Bronchial epithelial cell (primary cell): ENCODE measurements around the gene NCBP2. TPM values are rescaled to one million over a fixed set of nuclear protein-coding genes. Genes with fewer than 3 reads are reported as not detected.

Experiments
- DNase-seq: peaks from one replicate; pipeline ENCODE4 v3.0.0-alpha.2; 2010; ENCODE audit warnings: low read depth
- FAIRE-seq: peaks from 2 replicates; lab custom pipeline; 2011; peaks lifted over from hg19 to GRCh38; lab: Jason Lieb, UNC
- H3K27me3 ChIP-seq: 2 replicates; pipeline ENCODE4 v1.5.1; 2011; ENCODE audit warnings: low read length; ENCODE audit not compliant: control insufficient read depth, insufficient read depth
- H3K36me3 ChIP-seq: 2 replicates; pipeline ENCODE4 v1.5.1; 2011; ENCODE audit warnings: low read length; ENCODE audit not compliant: control insufficient read depth, insufficient read depth
- H3K4me3 ChIP-seq: 2 replicates; pipeline ENCODE4 v1.5.1; 2011; ENCODE audit warnings: mild to moderate bottlenecking, low read depth, low read length, control low read depth
- total RNA-seq: library from RNA; depleted of rRNA; stranded (reverse); fragments of >200 nt; gene quantifications from 2 replicates; pipeline ENCODE4 v1.2.1, GENCODE V29; 2014
- TF ChIP-seq, protein P1 (sequence below): IDR thresholded peaks from 2 replicates; pipeline ENCODE4 v1.5.1; 2011; ENCODE audit warnings: mild to moderate bottlenecking, moderate library complexity, low read length, control low read depth, inconsistent platforms; ENCODE audit not compliant: insufficient read depth, severe bottlenecking

The NCBP2 gene
- total RNA-seq, 1 donor from 2014 or later, result 94.0 TPM

DNA sequence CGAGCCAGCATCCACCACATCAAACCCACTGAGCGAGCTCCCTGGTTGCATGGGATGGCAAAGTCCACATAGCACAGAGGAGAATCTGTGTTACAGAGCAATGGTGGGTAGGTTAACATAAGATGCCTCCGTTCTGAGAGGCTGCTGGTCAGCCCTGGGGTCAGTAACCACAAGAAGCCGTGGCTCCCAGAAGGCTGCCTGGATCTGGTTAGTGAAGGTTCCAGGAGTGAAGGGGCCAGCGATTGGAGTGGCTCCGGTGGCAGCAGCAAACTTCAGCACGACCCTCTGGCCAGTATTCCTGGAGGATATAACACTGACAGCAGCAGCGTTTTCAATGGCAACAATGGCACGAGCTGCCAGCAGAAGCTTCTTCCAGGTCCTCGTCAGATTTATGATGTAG lies 44.7 kb upstream of the NCBP2 start:
- Histone ChIP-seq H3K27me3 (no peaks in the 10 kb centered on the region), H3K4me3 (no peak overlapping the region), H3K36me3 (no peaks in the 10 kb centered on the region)
- TF ChIP-seq, protein P1, sequence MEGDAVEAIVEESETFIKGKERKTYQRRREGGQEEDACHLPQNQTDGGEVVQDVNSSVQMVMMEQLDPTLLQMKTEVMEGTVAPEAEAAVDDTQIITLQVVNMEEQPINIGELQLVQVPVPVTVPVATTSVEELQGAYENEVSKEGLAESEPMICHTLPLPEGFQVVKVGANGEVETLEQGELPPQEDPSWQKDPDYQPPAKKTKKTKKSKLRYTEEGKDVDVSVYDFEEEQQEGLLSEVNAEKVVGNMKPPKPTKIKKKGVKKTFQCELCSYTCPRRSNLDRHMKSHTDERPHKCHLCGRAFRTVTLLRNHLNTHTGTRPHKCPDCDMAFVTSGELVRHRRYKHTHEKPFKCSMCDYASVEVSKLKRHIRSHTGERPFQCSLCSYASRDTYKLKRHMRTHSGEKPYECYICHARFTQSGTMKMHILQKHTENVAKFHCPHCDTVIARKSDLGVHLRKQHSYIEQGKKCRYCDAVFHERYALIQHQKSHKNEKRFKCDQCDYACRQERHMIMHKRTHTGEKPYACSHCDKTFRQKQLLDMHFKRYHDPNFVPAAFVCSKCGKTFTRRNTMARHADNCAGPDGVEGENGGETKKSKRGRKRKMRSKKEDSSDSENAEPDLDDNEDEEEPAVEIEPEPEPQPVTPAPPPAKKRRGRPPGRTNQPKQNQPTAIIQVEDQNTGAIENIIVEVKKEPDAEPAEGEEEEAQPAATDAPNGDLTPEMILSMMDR, result no peak
- no peak for FAIRE-seq
- no peak for DNase-seq

DNA sequence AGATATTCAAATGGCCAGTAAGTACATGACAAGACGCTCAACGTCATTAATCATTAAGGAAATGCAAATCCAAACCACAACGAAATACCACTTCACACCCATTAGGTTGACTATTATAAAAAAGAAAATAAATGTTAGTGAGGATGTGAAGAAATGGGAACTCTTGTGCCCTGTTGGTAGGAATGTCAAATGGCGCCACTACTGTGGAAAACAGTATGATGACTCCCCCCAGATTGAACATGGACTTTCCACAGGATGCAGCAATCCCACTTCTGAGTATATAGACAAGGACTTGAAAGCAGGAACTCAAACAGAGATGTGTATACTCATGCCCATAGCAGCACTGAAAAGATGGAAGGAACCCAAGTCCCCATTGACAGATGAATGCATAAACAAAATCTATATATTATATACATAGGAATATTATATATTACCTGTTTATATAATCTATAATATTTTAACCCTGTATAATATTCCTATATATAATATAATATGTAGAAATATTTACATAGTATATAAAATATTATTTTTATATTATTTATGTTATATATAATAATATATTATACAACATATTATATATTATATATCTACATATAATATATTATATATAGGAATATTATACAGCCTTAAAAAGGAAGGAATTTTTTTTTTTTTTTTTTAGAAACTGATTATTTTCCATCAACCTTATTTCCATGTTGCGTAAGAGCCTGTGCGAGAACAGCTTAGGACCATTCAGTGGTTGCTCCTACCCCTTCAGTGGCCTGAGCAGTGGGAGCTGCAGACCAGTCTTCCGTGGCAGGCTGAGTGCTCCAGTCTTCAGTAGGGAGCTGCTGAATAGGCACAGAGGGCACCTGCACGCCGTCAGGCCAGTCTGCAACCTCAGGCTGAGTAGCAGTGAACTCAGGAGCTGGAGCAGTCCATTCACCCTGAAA lies 43.9 kb upstream of the NCBP2 start:
- TF ChIP-seq, protein P1, result no peak
- FAIRE-seq (no peak), DNase-seq (no peak)
- Histone ChIP-seq H3K27me3 (no peaks in the 10 kb centered on the region), H3K36me3 (no peaks in the 10 kb centered on the region), H3K4me3 (no peak overlapping the region)

DNA sequence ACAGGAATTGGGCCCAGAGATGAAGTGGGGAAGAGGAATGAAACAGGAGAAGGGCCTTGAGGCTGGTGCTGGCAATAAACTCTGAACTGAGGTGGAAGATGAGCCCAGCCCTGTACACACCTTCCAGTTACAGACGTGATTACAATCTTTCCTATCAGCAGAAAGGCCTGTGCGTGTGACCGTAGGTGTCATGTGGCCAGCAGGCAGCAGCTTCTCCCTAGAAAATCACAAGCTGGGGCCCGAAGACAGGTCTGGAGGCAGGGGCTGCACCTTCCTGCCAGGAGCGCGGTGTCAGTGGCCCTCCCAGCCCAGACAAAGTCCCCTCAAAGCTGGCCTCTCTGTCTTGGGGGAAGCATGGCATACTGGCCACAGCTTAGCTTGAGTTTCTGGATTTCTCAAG lies 43.0 kb upstream of the NCBP2 start:
- H3K4me3 ChIP-seq, result no peak overlapping the region
- TF ChIP-seq, protein P1, result no peak
- FAIRE-seq (no peak), DNase-seq (no peak)
- H3K27me3 ChIP-seq, result no peaks in the 10 kb centered on the region
- no peaks in the 10 kb centered on the region for H3K36me3 ChIP-seq

DNA sequence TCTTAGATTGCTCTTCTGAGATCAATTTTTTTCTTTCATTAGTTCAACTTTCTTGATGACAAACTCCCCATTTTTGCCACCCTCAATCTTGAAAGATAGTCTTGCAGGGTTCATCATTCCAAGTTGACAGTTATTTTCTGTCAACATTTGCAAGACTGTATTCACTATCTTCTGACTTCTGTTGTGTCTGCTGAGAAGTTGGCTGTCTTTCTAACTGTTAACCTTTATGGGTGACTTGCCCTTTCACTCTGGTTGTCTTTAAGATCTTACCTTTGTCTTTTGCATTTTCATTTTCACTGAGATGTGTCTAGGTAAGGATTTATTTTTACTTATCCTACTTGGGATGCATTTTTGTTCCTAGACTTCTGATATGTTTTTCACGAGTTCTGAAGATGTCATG lies 40.9 kb upstream of the NCBP2 start:
- H3K36me3 ChIP-seq, result no peaks in the 10 kb centered on the region
- FAIRE-seq, result no peak
- TF ChIP-seq, protein P1, result no peak

DNA sequence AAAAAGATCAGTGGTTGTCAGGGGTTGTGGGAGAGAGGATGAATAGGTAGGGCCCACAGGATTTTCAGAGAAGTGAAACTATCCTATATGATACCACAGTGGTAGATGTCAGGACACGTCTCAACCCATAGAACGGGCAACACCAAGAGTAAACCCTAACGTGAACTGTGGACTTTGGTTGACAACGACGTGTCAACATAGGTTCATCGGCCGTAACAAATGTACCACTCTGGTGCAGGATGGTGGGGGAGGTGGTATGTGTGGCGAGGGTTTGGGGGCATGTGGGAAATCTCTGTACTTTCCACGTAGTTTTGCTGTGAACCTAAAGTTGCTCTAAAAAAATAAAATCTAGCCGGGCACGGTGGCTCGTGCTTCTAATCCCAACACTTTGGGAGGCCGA lies 39.3 kb upstream of the NCBP2 start:
- Histone ChIP-seq H3K27me3 (no peaks in the 10 kb centered on the region), H3K4me3 (no peak overlapping the region), H3K36me3 (no peaks in the 10 kb centered on the region)
- TF ChIP-seq, protein P1, result no peak
- DNase-seq (no peak), FAIRE-seq (no peak)

More for the DNA sequence above, 40.9 kb upstream of the NCBP2 start:
- no peak for DNase-seq
- H3K4me3 ChIP-seq, result no peak overlapping the region
- no peaks in the 10 kb centered on the region for H3K27me3 ChIP-seq
